ENCODE results near the gene PDE7B. TPM values are rescaled to one million over a fixed set of nuclear protein-coding genes. Genes with fewer than 3 reads are reported as not detected.

The PDE7B gene
- total and polyA plus RNA-seq, 2 of the 4 experiments (the other 2 are of a cell fraction), result 7.8 to 12.4 TPM

DNA sequence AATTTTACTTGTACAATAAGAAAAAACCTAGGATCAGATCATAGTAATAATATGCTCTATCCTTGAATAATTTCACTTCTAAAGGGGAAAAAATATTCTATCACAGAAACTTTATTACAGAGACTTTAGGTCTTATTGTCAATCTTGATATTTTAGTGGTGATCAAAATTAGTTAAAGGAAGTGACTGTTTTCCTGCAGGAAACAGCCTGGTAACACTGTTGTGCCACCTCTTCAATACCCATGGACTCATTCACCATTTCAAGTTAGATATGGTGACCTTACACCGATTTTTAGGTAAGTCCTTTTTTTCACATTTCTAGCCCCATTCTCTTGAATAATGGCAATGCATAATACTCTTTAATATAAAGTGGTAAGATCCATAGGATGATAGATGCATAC, 299.5 kb downstream of the PDE7B start:
- Histone ChIP-seq H3K4me2 (ENCODE audit: low read depth, low read length) (no peak overlapping the region), H3K23ac (ENCODE audit: low read depth, low read length) (no peak overlapping the region), H3K79me1 (ENCODE audit: low read depth in 1 of 2, low read length in 2 of 2) (peaks cover 1 to 14% of the 10 kb centered on the region in 2 experiments), H2AK5ac (ENCODE audit: low read depth, low read length) (no peak overlapping the region), H3K9me3 (ENCODE audit: control insufficient read depth, insufficient read depth, low read length) (no peaks in the 10 kb centered on the region), H3K27me3 (ENCODE audit: control insufficient read depth, insufficient read depth, low read length) (no peaks in the 10 kb centered on the region), H3K36me3 (ENCODE audit: control insufficient read depth, insufficient read depth, low read length) (peaks cover 36% of the 10 kb centered on the region), H4K8ac (ENCODE audit: low read depth in 2 of 2, low read length in 2 of 2) (no peak overlapping the region), H3K56ac (ENCODE audit: extremely low read depth, insufficient read depth, low read length) (no peak overlapping the region), H3K9ac (ENCODE audit: low read depth, low read length) (no peak overlapping the region), H2BK20ac (ENCODE audit: low read depth, low read length) (no peak overlapping the region), H2AK9ac (replicated peaks; ENCODE audit: low read depth, low read length, poor library complexity) (no peak overlapping the region), H2BK15ac (ENCODE audit: low read depth, low read length) (no peak overlapping the region), H3K14ac (replicated peaks; ENCODE audit: low read depth, low read length) (no peak overlapping the region), H3K4ac (ENCODE audit: low read depth, low read length) (no peak overlapping the region), H3K4me3 (ENCODE audit: insufficient read depth, low read depth, low read length) (no peak overlapping the region), H3K4me1 (ENCODE audit: control insufficient read depth, insufficient read depth, low read length) (peaks cover 2% of the 10 kb centered on the region; the same call in 1 of the 2 replicates), H2BK5ac (ENCODE audit: low read depth, low read length, poor library complexity, severe bottlenecking) (no peak overlapping the region), H4K5ac (ENCODE audit: low read depth, low read length) (no peak overlapping the region), H3K18ac (ENCODE audit: low read depth, low read length) (no peak overlapping the region), H4K91ac (ENCODE audit: insufficient read depth, low read depth, low read length) (no peak overlapping the region), H3K27ac (ENCODE audit: insufficient read depth, low read length) (no peak overlapping the region), H3K9me1 (ENCODE audit: insufficient read depth, low read length) (peaks cover 6% of the 10 kb centered on the region; the same call in 1 of the 2 replicates), H2AFZ (replicated peaks; ENCODE audit: low read length, poor library complexity) (no peak overlapping the region), H2BK120ac (ENCODE audit: low read depth, low read length) (no peak overlapping the region), H4K20me1 (ENCODE audit: insufficient read depth, low read length) (0 out of 2 replicates have a peak, but pooled peaks cover 3% of the 10 kb centered on the region)
- ChIA-PET POLR2A (ENCODE audit: unreplicated experiment) (no interaction called here), CTCF (no interaction called here)
- dilution Hi-C loops (cut with HindIII; ENCODE audit: low sequenced_read_pairs, unreplicated experiment) (no loop called here), intact Hi-C loops (cut with micrococcal nuclease) (loop anchor here (10.0 kb wide), 1 partner anchor 116 kb away; no protein-coding TSS in a partner anchor), in situ Hi-C loops (cut with MboI; ENCODE audit: low sequenced_read_pairs) (no loop called here)
- TF ChIP-seq SMC3 (IDR thresholded peaks at IDR 0.05; ENCODE audit: low read depth, low read length) (no peak), CHD1 (IDR thresholded peaks at IDR 0.05; ENCODE audit: low read depth, low read length) (no peak), POLR2A (IDR thresholded peaks at IDR 0.05; ENCODE audit: low read depth, low read length) (no peak), FOS (IDR thresholded peaks at IDR 0.05; ENCODE audit: low read depth, low read length) (no peak), MAFK (IDR thresholded peaks at IDR 0.05; ENCODE audit: low read depth, low read length) (no peak), BHLHE40 (IDR thresholded peaks at IDR 0.05; ENCODE audit: low read depth, low read length) (no peak), CEBPB (IDR thresholded peaks at IDR 0.05; ENCODE audit: low read depth, low read length) (no peak), NFE2L2 (IDR thresholded peaks at IDR 0.05; ENCODE audit: low read depth, low read length) (no peak), RFX5 (IDR thresholded peaks at IDR 0.05; ENCODE audit: low read depth, low read length) (no peak), MAZ (IDR thresholded peaks at IDR 0.05; ENCODE audit: borderline replicate concordance, low read depth, low read length) (no peak), RAD21 (IDR thresholded peaks at IDR 0.05; ENCODE audit: low read length) (no peak)
- TF ChIP-seq, protein P1, sequence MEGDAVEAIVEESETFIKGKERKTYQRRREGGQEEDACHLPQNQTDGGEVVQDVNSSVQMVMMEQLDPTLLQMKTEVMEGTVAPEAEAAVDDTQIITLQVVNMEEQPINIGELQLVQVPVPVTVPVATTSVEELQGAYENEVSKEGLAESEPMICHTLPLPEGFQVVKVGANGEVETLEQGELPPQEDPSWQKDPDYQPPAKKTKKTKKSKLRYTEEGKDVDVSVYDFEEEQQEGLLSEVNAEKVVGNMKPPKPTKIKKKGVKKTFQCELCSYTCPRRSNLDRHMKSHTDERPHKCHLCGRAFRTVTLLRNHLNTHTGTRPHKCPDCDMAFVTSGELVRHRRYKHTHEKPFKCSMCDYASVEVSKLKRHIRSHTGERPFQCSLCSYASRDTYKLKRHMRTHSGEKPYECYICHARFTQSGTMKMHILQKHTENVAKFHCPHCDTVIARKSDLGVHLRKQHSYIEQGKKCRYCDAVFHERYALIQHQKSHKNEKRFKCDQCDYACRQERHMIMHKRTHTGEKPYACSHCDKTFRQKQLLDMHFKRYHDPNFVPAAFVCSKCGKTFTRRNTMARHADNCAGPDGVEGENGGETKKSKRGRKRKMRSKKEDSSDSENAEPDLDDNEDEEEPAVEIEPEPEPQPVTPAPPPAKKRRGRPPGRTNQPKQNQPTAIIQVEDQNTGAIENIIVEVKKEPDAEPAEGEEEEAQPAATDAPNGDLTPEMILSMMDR (conservative IDR thresholded peaks at IDR 0.05; ENCODE audit: low read depth, low read length), result no peak
- ATAC-seq (ENCODE audit: low read depth) (no peak), DNase-seq (no peak)
- no CpG with 5 or more reads among the region's 1 CpG for WGBS, 2 experiments (ENCODE audit: extremely low coverage in 2 of 2, insufficient read length in 1 of 2)
- BruUV-seq (replicated peaks), result no TSS peak
